Measurements from ENCODE around the gene MCUR1. TPM values are rescaled to one million over a fixed set of nuclear protein-coding genes. Genes with fewer than 3 reads are reported as not detected.

MCUR1 gene
- total and polyA plus RNA-seq, 2 of the 13 experiments (the other 11 are each of a cell fraction or from before 2014, with no cell fraction given): 8.0 to 29.6 TPM

DNA sequence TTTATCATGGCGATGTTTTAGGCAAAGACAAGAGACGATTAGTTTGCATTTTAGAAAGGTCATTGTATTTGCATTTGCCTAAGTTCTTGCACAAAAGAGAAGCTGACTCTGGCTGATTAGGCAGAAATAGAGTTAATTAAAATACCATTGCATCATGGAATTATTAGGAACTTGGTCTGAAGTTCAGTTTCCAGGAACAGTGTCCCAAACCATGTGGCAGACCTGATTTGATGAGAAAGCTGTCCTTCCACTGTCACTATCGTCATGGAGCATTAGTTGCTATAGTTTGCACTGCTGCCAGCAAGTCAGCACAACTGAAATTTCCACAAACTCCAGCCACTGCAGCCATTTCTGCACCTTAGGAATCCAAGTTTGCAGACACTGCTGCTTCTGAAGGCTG is 24.3 kb upstream of the MCUR1 start (continued):
- TF ChIP-seq, protein P1, sequence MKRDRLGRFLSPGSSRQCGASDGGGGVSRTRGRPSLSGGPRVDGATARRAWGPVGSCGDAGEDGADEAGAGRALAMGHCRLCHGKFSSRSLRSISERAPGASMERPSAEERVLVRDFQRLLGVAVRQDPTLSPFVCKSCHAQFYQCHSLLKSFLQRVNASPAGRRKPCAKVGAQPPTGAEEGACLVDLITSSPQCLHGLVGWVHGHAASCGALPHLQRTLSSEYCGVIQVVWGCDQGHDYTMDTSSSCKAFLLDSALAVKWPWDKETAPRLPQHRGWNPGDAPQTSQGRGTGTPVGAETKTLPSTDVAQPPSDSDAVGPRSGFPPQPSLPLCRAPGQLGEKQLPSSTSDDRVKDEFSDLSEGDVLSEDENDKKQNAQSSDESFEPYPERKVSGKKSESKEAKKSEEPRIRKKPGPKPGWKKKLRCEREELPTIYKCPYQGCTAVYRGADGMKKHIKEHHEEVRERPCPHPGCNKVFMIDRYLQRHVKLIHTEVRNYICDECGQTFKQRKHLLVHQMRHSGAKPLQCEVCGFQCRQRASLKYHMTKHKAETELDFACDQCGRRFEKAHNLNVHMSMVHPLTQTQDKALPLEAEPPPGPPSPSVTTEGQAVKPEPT (CRISPR knock-in tag; IDR thresholded peaks at IDR 0.05; ENCODE audit: low read depth): no peak
- TF ChIP-seq ZNF552 (CRISPR knock-in tag; IDR thresholded peaks at IDR 0.05; ENCODE audit: borderline replicate concordance) (no peak), TEAD2 (CRISPR knock-in tag; IDR thresholded peaks at IDR 0.05) (no peak), ZNF292 (CRISPR knock-in tag; IDR thresholded peaks at IDR 0.05; ENCODE audit: borderline replicate concordance, low read depth) (no peak), ZBTB7B (CRISPR knock-in tag; IDR thresholded peaks at IDR 0.05) (no peak), NR2F1 (CRISPR knock-in tag; IDR thresholded peaks at IDR 0.05) (no peak), FOXA1 (IDR thresholded peaks at IDR 0.05) (no peak), FOXA1 (CRISPR knock-in tag; IDR thresholded peaks at IDR 0.05) (no peak), RAD21 (CRISPR knock-in tag; IDR thresholded peaks at IDR 0.05) (no peak)
- TF ChIP-seq, protein P2, sequence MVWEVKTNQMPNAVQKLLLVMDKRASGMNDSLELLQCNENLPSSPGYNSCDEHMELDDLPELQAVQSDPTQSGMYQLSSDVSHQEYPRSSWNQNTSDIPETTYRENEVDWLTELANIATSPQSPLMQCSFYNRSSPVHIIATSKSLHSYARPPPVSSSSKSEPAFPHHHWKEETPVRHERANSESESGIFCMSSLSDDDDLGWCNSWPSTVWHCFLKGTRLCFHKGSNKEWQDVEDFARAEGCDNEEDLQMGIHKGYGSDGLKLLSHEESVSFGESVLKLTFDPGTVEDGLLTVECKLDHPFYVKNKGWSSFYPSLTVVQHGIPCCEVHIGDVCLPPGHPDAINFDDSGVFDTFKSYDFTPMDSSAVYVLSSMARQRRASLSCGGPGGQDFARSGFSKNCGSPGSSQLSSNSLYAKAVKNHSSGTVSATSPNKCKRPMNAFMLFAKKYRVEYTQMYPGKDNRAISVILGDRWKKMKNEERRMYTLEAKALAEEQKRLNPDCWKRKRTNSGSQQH (CRISPR knock-in tag; IDR thresholded peaks at IDR 0.05; ENCODE audit: low read depth): no peak
- TF ChIP-seq, protein P3, sequence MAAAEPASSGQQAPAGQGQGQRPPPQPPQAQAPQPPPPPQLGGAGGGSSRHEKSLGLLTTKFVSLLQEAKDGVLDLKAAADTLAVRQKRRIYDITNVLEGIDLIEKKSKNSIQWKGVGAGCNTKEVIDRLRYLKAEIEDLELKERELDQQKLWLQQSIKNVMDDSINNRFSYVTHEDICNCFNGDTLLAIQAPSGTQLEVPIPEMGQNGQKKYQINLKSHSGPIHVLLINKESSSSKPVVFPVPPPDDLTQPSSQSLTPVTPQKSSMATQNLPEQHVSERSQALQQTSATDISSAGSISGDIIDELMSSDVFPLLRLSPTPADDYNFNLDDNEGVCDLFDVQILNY (CRISPR knock-in tag; conservative IDR thresholded peaks at IDR 0.05): no peak

All from HepG2 (cell line).